HL-60 (cell line): ENCODE measurements around the gene LINGO4.

Experiments used
- DNase-seq, 2 experiments: peaks; one replicate each; pipeline ENCODE4 v3.0.0-alpha.2; 2010 to 2020; ENCODE audit warnings: low read depth in 1 of 2, low spot score in 1 of 2
- H3K27ac ChIP-seq: fragments of 250-450 bp; sonication (Bioruptor Pico); replicated peaks from 2 replicates; pipeline ENCODE4 v1.5.1; 2020; ENCODE audit warnings: mild to moderate bottlenecking, moderate library complexity
- H3K27me3 ChIP-seq: fragments of 250-450 bp; sonication (Bioruptor Pico); 2 replicates; pipeline ENCODE4 v1.5.1; 2021; ENCODE audit warnings: mild to moderate bottlenecking, moderate library complexity; ENCODE audit not compliant: insufficient read depth, poor library complexity, severe bottlenecking
- H3K4me3 ChIP-seq: replicated peaks from 2 replicates; pipeline ENCODE4 v1.5.1; 2011; ENCODE audit warnings: mild to moderate bottlenecking, control low read depth, low read length; ENCODE audit not compliant: insufficient read depth
- CTCF ChIP-seq: IDR thresholded peaks from one replicate; pipeline ENCODE4 v1.5.1; 2011; ENCODE audit warnings: low read length, control low read depth, inconsistent platforms; ENCODE audit not compliant: insufficient read depth
- GABPA ChIP-seq: IDR thresholded peaks from 2 replicates; pipeline ENCODE4 v1.6.1; 2012; ENCODE audit warnings: low read depth
- POLR2AphosphoS5 ChIP-seq: IDR thresholded peaks from 2 replicates; pipeline ENCODE4 v1.6.1; 2012; ENCODE audit warnings: low read depth
- REST ChIP-seq: IDR thresholded peaks from 2 replicates; pipeline ENCODE4 v1.6.1; 2012; ENCODE audit warnings: low read depth; ENCODE audit not compliant: insufficient replicate concordance
- SPI1 ChIP-seq: IDR thresholded peaks from 2 replicates; pipeline ENCODE4 v1.6.1; 2012; ENCODE audit warnings: low read depth, mild to moderate bottlenecking, borderline replicate concordance

Gene LINGO4

GRCh38 chr1:151831605-151832004 lies 26.4 kb upstream of the LINGO4 start, which contains the start of gene RORC:
Gene RORC, minus strand, starts transcription at chr1:151831802. Its CDS starts 38 bp downstream, at chr1:151831764.
- no peak for DNase-seq

GRCh38 chr1:151831256-151831591 lies 26.0 kb upstream of the LINGO4 start:
- Histone ChIP-seq H3K27ac (no peak overlapping the region), H3K4me3 (no peak overlapping the region), H3K27me3 (no peaks in the 10 kb centered on the region)
- TF ChIP-seq GABPA (no peak), CTCF (no peak), POLR2AphosphoS5 (no peak), SPI1 (no peak), REST (no peak)
- no peak for DNase-seq

More at GRCh38 chr1:151831605-151832004, 26.4 kb upstream of the LINGO4 start, which contains the start of gene RORC:
- Histone ChIP-seq H3K27ac (no peak within 1 kb of the TSS), H3K27me3 (no peaks in the 10 kb centered on the region), H3K4me3 (no peak within 1 kb of the TSS)
- TF ChIP-seq CTCF (no peak), SPI1 (no peak), GABPA (no peak), REST (no peak), POLR2AphosphoS5 (no peak)

- H3K4me3 ChIP-seq = no peak overlapping the region
- H3K27me3 ChIP-seq = no peaks in the 10 kb centered on the region
- no peak for DNase-seq
- TF ChIP-seq REST = no peak
- TF ChIP-seq GABPA = no peak
- no peak for TF ChIP-seq CTCF
- TF ChIP-seq POLR2AphosphoS5 = no peak
- no peak for TF ChIP-seq SPI1
- H3K27ac ChIP-seq = no peak overlapping the region
These were observed 24.8 kb upstream of the LINGO4 start for GRCh38 chr1:151830055-151830454.
